Fibroblast of skin of left quadriceps (primary cell): ENCODE results near the gene ARGLU1.

Experiments used
- DNase-seq, 2 experiments: peaks; one replicate each; pipeline ENCODE4 v3.0.0-alpha.2; 2013; ENCODE audit warnings: low read depth in 2 of 2

The ARGLU1 gene

DNA sequence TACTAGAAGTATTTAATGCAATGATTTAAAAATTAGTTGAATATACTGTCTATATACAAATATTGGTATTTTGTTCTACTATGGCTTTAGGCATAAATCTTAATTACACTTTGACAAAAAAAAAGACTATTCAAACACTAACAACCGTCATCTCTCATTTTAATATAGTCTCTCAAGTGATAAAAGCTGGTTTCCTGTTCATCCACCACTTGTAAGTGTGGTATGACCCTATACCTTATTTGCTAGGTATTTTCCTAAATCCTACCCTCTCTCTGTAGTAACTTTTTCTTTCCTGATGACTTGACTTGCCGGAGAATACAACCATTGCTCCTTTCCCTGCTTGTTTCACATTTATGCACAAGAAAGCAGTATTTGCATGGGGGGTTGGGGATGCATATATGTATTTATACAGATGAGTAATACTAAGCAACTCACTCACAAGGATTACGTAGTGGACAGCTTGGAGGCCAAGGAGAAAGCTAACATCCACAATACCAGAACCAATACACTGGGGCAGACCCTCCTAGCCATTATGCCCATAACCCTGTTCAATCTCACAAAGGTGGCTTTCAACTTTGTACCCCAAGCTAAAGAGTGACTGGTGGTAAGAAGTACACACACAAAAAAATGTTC is 19.8 kb downstream of the ARGLU1 start:
- DNase-seq, result no peak

GRCh38 chr13:106541826-106542225 is 26.1 kb downstream of the ARGLU1 start:
- no peak for DNase-seq

- DNase-seq, result no peak
These were observed 27.3 kb downstream of the ARGLU1 start for GRCh38 chr13:106540613-106541012.

- DNase-seq, result no peak
These were observed 30.4 kb downstream of the ARGLU1 start for GRCh38 chr13:106537521-106537920.

GRCh38 chr13:106536244-106537034 is 31.5 kb downstream of the ARGLU1 start:
- peak; percentile 65 to 71 for DNase-seq

- peak; percentile 85 to 86 for DNase-seq
These were observed 32.2 kb downstream of the ARGLU1 start, which contains the start of gene EFNB2 for GRCh38 chr13:106535552-106536243. Gene EFNB2, minus strand, starts transcription at chr13:106535662. Its CDS starts 698 bp downstream, at chr13:106534964.

DNA sequence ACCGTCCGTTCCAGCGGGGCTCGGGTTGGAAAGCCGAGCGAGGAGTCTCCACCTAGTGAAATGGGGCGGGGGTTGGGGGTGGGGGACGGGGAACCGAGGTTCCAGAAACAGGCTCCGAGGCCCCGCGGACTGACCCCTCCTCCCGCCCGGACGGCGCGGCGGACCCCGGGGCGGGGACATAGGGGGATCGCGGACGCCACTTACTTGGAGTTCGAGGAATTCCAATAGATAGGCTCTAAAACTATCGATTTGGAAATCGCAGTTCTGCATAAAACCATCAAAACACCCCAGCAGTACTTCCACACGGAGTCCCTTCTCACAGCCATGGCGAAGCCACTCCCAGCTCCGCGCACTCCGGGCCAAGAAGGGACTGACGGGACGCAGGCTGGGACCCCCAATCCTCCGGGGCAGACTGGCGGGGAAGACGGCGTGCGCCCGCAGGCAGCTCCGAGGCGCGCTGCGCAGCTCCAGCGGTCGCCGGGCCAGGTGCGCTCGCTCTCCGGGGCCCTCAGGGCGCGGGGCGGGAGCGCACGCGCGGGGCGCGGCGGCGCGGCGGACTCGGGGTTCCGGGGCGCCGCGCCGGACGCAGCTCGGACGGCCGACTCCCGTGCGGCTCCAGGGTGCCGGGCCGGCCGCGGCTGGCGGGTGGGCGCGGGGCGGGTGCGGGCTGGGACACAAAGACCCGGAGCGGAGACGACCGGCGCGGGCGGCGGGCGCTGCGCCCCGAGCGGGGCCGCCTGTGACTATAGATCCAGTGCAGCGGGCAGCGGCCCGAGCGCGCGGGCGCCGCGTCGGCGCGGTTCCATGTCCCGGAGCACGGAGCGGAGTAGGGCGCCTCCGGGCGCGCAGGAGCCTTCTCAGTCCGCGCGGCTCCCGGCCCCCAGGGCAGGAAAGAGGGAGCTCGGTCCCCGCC is 33.0 kb downstream of the ARGLU1 start:
- no peak for DNase-seq

GRCh38 chr13:106533943-106534638 is 33.8 kb downstream of the ARGLU1 start:
- no peak for DNase-seq

DNA sequence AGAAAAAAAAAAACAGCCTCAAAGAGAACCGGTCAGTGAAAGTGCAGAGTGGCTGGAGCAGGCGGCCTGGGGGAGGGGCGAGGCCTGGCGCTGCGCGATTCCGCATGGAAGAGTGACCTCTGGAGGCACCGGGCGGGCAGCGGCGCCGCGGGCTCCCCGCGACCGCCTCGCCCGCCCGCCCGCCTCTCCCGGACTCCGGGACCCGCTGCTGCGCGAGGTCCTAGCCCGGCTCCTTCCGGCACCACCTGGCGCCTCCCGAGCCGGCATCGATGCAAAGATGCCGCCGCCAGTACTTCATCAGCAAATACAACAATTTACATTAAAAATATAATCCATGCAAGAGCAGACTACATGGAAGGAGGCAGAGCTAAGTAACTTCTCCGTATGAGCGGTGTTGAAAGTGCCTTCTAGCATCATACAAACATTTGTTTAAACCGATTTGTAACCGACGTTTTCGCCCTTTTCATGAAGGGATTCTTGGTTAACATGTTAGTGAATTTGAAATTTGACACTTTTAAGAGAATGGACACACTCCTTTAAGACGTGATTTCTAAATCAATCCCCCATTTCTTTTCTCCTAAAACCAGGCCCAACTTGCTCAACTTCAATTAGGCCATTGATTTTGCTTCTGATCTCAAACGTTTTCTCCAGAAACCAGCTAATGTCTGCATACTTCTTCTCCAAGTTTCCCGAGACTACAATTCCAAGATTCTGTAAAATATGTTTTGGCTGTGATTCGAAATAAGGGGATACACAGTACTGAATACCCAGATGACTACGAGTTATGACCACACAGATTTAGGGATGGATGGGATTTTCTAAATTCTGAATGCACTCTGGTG is 34.6 kb downstream of the ARGLU1 start:
- DNase-seq, result peak in 1 of 2 experiments; percentile 45

GRCh38 chr13:106532111-106532929 is 35.6 kb downstream of the ARGLU1 start:
- DNase-seq, result no peak

DNA sequence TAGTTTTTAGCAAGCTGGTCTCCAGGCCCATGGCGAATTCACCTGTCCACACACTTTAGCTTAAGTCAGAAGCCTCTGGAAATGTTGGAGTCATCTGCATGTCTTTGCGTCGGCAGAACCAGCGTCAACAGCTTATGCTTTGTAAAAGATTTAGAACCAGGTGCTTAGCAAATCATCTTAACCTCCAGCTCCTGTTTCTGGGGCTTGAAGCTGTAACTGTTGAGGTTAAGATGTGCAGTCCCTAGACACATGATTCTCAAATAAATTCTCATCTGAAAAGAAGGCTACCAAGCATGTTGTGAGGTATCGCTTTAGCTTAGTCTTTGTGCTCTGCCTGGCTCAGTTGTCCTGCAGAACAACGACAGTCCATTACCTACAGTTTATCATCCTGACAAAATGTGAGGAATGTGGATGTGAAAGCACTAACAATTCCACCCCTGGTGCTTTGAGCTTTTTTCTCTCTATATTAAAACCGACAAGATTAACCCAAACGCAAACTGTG is 36.9 kb downstream of the ARGLU1 start:
- no peak for DNase-seq

- no peak for DNase-seq
These were observed 37.6 kb downstream of the ARGLU1 start for GRCh38 chr13:106530171-106530851.

DNA sequence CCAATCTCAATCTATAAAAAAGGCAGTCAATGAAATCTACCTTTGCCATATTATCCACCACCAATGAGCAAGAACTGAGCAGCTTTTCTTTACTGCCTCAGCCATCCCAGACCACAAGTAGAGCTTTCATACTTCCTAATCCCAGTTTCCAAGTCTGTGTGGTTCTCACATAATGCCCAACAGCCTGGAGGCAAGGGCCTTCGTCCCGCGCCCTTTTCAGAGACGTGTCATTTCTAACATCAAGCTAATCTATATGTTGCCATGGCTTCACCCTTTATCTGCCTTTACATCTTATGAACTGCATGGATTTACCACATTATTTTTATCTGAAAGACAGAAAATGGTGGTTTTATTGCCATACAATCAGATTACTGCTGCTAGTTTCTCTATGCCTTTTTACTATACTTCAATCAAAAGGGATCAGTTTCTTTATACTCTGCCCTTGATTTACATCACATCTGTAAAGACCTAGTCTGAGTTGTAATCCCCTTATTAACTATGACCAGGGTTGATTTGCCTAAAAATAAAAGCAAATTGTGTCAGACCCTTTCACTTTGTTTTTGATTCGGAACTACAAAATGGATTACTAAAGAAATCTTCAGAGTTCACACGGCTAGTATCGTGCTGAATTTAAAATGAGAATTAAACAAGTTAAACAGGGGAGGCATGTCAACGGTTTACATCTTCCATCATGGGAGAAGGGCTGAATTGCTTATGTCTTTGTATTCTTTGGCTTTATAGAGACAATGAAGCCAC is 38.3 kb downstream of the ARGLU1 start:
- no peak for DNase-seq

DNA sequence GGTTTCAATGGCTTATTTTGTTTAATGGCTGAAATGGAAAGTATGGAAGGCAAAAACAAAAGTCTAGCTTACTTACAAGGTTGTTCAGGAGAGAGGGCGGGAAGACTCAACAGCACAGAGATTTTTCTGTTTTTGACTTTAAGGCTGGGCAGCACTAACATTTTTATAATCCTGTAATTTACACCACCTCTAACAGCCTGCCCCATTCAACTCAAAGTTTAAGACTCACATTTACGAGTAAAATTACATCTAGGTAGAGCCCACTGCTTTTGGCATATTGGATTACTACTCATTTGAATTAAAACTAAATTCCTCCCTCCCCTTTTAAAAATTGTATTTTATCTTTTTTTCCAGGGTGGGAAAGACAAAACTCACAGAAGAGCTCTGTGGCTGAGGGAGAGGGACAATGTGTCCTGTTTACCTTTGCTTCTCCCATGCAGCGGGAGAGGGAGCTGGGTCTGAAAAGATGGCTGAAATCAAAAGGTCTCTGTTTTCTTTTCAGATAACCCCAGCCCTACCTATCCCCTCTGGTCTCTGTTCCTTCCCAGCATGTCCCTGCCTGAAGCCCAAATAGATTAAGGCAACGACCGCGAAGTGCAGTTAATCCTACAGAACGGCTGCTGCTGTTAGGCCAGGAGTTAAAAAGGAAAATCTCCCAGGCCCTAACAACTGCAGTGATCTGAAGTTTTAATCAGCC is 39.1 kb downstream of the ARGLU1 start:
- no peak for DNase-seq

GRCh38 chr13:106527826-106528225 is 40.1 kb downstream of the ARGLU1 start:
- no peak for DNase-seq

GRCh38 chr13:106527445-106527801 is 40.5 kb downstream of the ARGLU1 start:
- DNase-seq, result no peak
